Left kidney (tissue), 2 donors: ENCODE data around the gene SPSB3. TPM values are rescaled to one million over a fixed set of nuclear protein-coding genes. Genes with fewer than 3 reads are reported as not detected.

Experiments used
- DNase-seq: peaks from one replicate; pipeline ENCODE4 v3.0.0-alpha.2; 2013
- polyA plus RNA-seq: library from polyadenylated mRNA; unstranded; fragments of 120-200 nt; gene quantifications from one replicate; pipeline ENCODE4 v1.2.1, GENCODE V29; 2013; ENCODE audit not compliant: insufficient read length

The SPSB3 gene
- polyA plus RNA-seq, 1 donor, result 32.8 TPM

GRCh38 chr16:1790611-1791255 lies 8.4 kb upstream of the SPSB3 start:
- no peak for DNase-seq

DNA sequence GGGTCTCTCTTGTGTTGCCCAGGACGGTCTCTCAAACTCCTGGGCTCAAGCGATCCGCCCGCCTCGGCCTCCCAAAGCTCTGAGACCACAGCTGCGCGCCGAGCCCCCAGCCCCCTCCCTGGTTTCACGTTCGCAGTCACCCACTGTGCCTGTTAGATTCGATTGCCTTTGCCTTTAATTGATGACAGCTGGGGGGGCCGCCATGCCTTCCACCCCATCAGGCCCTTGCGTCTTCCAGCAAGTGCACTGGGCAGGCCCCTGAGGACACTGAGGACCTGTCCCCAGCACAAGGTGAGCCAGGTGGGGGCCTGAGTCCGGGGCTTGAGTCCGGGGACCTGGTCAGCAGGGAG lies 7.9 kb upstream of the SPSB3 start:
- DNase-seq, result no peak

GRCh38 chr16:1789643-1790045 lies 7.3 kb upstream of the SPSB3 start:
- no peak for DNase-seq

DNA sequence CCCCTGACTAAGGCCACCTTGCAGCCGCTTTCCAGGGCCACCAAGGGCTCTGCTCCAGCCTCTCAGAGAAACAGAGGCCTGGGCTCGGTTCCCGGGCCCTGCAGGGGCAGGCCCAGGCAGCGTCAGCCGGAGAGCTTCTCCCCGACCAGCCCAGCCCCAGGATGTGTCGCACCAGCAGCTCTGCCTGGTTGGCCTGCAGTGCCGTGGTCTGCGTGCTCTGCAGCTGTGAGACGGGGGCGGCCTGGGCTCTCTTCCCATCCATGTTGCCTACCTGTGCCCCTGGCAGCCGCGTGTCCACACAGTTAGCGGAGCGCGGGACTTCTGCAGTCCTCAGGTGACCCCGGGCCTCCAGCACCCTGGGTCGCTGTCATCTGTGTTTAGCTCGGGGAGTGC lies 6.3 kb upstream of the SPSB3 start:
- no peak for DNase-seq

- DNase-seq, result no peak
Observed at GRCh38 chr16:1788095-1788707, 5.8 kb upstream of the SPSB3 start.

- DNase-seq, result no peak
Observed at GRCh38 chr16:1787322-1788094, 5.1 kb upstream of the SPSB3 start.

GRCh38 chr16:1787056-1787321 lies 4.6 kb upstream of the SPSB3 start:
- DNase-seq, result no peak

GRCh38 chr16:1786242-1787055 lies 4.1 kb upstream of the SPSB3 start:
- no peak for DNase-seq

DNA sequence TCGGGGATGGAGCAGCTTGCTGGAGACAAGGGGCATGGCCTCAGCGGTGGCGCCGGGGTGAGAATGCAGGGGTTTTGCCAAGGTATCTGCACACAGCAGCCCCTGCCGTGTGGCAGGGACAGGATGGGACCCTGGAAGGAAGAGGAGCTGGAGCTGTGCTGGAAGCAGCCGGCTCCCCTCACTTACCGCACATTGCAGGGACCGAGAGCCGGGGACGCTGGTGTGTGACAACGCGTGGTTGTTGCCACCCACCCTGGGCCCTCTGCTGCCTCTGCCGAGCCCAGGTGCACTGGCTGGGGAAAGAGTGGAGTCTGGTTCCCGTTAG lies 3.4 kb upstream of the SPSB3 start:
- DNase-seq, result no peak

DNA sequence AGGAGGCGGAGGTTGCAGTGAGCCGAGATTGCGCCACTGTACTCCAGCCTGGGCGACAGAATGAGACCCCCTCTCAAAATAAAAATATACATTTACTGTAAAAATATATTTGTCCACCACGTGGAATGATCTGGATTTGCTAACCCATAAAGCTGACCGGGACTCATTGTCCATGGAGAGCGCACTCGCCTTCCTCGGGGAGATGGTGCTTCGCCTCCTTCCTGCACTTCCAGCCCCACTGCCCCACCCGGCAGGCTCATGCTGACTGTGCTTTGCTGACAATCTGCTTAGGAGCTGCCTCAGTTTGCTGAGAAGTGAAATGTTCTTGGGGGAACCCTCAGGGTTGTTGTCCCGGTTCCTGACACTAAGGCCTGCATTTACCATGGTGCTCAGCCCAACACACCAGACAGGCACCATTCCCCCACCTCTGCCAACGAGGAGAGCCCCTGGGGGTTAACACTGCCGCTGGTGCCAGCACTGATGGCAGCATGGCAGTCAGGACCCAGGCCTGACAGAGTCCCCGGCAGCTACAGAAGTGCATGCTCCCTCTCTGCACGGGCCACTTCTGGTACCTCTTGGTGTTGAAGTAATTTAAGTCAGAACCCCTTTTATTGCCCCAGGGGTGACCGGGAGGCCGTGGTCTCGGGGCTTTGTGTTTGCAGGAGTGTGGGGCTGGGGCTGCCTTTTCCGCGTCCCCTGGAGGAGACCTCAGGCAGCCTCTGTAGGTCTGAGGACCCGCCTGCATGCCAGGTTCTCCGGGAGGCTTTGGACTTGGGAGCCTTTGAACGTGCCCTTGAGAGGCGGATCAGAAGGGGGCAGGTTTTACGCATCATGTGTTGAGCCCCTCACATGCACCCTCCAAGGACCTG lies 2.8 kb upstream of the SPSB3 start:
- no peak for DNase-seq

DNA sequence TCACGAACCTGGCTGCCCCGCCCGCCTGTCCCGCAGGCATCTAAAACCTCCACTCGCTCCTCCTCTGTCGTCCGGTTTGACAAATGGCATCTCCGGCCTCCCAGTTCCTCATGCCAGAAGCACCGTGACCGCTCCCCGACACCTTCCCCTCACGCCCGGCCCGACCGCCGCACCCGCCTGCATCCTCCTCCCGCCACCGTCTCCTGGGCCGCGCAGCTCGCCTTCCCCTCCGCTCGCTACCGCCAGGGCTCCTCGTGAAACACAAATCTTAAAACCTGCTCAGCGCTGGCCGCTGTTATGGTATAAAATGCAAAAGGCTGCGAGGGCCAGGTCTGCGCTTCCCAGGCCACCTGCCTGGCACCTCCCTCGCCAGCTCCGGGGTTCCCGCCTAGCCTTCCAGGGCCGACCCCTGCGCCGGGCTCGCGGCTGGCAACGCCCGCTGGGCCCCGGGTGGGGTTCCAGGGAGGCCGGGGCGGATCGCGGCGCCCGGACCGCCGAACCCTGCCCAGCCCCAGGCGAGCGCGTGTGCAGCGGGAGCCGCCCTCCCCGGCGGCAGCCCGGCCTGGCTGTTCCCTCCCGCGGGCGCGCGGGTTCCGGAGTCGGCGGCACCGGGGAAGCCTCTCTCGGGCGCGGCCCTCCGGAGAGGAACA lies 488 bp downstream of the SPSB3 start:
- no peak for DNase-seq

- no peak for DNase-seq
Observed at GRCh38 chr16:1781254-1781653, 1.1 kb downstream of the SPSB3 start.

- DNase-seq, result no peak
Observed at GRCh38 chr16:1780677-1781072, 1.7 kb downstream of the SPSB3 start.

DNA sequence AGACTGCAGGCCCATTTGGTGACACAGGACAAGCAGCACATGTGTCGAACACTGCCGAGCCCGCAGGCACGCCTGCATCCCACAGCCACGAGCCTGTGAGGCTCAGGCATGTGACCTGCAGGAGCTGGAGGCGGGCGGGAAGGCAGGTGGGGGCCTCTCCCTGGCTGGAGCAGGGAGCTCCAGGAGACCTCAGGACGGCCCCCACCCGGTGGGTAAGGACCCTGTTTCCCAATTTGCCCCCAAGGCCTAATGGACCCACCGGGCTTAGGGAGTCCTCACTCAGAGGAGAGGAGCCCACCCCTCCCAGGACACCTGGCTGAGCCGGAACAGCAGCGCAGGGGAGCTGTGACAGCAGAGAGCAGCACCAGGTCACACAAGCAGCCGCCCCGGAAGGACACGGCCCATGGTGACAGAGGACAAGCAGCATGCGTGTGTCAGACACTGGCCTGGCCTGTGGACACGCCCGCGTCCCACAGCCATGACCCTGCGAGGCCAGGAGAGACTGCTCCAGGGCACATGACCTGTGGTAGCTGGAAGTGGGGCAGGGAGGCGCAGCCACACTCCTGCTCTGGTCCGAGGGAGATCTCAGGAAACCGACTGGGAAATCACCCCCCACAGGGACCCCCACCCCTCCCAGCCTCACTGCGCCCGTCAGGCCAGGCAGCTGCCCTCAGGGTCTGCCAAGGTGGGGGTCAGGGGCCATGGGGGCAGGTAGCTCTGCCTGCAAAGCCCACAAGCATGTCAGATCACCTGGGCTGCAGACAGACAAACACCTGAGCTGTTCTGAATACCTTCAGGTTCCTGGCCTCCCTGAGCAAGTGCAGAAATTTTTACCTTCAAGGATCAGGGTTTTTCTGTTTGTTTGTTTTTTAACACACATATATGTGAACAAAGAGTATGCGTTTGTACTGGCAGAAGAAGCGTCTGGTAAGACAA lies 2.4 kb downstream of the SPSB3 start:
- DNase-seq, result no peak

GRCh38 chr16:1779234-1779701 lies 3.1 kb downstream of the SPSB3 start:
- DNase-seq, result no peak

GRCh38 chr16:1778200-1779179 lies 3.9 kb downstream of the SPSB3 start:
- no peak for DNase-seq

DNA sequence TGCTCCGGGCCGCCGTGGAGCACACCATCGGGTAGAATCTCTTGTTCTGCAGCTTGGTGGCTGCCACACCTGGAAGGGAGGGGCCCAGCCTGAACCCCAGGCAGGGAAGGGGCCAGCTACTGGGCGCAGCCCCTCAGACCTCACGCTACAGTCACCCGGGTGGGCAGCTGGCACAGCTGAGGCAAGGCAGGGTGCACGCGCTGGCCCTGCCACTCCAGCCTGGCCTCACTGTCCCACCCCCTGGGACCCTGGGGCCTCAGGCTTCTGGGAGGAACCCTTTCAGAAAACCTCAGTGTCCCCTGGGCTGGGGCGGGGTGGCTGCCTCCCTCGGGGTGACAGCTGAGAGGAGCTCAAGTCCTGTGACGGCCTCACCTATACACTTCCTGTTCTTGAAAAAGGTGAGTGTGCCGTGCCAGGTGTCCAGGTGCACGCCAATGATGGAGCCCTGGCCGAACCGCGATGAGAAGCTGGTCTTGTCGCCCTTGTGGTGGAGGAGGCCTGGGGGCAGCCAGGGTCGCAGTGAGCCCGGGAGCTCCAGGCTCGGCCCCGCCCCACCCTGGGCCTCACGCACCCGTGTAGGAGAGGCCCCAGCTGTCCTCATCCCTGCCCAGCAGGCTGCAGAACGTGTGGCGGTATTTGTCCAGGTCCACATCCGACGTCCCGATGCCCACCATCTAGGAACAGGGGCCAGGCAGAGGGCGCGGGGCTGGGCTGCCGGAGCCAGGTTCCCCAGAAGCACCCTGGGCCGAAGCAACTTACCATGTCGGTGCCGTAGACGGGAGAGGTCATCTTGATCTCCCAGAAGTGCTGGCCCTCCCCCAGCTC lies 4.8 kb downstream of the SPSB3 start:
- DNase-seq, result no peak

DNA sequence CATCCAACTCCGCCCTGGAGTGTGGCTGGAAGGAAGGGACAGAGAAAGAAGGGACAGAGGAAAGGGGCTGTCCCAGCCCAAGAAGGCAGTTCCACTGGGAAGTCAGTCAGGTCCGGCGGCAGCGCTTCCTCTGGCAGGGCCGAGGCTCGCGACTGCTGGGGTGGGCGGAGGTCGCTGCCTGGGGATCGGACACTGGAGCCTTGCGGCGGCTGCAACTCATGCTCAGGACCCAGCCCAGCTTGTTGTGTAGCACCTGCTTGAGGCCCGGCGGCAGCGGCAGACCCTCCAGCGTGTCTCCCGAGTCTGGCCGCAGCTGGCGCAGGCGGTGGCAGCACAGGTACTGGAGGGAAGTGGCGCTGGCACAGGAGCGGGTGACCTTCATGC lies 5.4 kb downstream of the SPSB3 start:
- DNase-seq, result no peak
